ENCODE data around the gene DNAJC22. TPM values are rescaled to one million over a fixed set of nuclear protein-coding genes. Genes with fewer than 3 reads are reported as not detected.

Gene DNAJC22
- total and polyA plus RNA-seq, 2 of the 13 experiments (the other 11 are each of a cell fraction or from before 2014, with no cell fraction given) = 25.2 to 31.7 TPM

DNA sequence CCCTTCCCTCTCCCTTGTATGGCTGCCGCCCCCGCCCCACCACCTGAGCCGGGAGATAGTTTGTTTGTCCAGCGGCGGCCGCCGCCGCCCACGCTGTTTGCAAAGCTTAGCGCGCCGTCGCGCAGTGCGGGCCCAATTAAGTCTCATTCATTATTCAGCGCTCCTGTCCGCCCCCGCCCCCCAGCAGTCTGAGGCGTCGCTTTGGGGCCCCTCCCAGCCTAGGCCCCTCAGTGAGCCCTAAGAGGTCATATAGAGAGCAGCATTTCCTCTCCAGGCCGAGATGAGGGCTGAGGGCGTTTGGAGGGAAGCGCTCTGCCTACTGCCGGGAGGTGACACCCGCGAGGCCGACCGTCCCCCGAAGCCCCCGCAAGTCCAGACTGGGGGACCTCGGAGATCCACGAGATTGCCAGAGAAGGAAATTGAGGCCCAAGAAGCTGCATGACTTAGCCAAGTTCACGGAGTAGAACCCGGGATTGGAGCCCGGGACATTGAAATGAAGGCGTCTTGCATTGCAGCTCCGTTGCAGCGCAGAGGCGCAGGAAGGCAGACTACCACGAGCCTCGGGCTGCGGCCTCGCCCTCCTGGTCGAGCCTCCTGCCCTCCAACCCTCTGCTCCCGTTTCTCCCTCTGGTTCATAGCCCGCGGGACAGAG, at the start of gene DNAJC22 (continued):
- TF ChIP-seq, protein P1, sequence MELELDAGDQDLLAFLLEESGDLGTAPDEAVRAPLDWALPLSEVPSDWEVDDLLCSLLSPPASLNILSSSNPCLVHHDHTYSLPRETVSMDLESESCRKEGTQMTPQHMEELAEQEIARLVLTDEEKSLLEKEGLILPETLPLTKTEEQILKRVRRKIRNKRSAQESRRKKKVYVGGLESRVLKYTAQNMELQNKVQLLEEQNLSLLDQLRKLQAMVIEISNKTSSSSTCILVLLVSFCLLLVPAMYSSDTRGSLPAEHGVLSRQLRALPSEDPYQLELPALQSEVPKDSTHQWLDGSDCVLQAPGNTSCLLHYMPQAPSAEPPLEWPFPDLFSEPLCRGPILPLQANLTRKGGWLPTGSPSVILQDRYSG (CRISPR knock-in tag; IDR thresholded peaks at IDR 0.05) = no peak
- TF ChIP-seq ELF3 (CRISPR knock-in tag; IDR thresholded peaks at IDR 0.05) (no peak), ZNF274 (CRISPR knock-in tag; IDR thresholded peaks at IDR 0.05) (peak; percentile 64; the same call in 1 of the 2 replicates), ZNF333 (CRISPR knock-in tag; IDR thresholded peaks at IDR 0.05; ENCODE audit: borderline replicate concordance) (no peak), NR3C1 (CRISPR knock-in tag; IDR thresholded peaks at IDR 0.05) (no peak), PHF21A (CRISPR knock-in tag; IDR thresholded peaks at IDR 0.05) (peak; percentile 24; the same call in 1 of the 2 replicates), ZSCAN29 (CRISPR knock-in tag; conservative IDR thresholded peaks at IDR 0.05) (no peak), REL (CRISPR knock-in tag; conservative IDR thresholded peaks at IDR 0.05) (no peak), ZNF883 (CRISPR knock-in tag; IDR thresholded peaks at IDR 0.05; ENCODE audit: not compliant biosample characterization) (peak; percentile 74), CAMTA2 (CRISPR knock-in tag; IDR thresholded peaks at IDR 0.05; ENCODE audit: borderline replicate concordance) (0 out of 2 replicates have a peak, but pooled peaks have one; percentile 29), MATR3 (CRISPR knock-in tag; IDR thresholded peaks at IDR 0.05) (no peak), ZNF781 (CRISPR knock-in tag; IDR thresholded peaks at IDR 0.05; ENCODE audit: borderline replicate concordance, not compliant biosample characterization) (peak; percentile 15), ZNF138 (CRISPR knock-in tag; IDR thresholded peaks at IDR 0.05; ENCODE audit: low read depth) (peak; percentile 59; the same call in 1 of the 2 replicates), ZNF552 (CRISPR knock-in tag; IDR thresholded peaks at IDR 0.05; ENCODE audit: borderline replicate concordance) (peak; percentile 30; the same call in 1 of the 2 replicates)
- TF ChIP-seq, protein P2, sequence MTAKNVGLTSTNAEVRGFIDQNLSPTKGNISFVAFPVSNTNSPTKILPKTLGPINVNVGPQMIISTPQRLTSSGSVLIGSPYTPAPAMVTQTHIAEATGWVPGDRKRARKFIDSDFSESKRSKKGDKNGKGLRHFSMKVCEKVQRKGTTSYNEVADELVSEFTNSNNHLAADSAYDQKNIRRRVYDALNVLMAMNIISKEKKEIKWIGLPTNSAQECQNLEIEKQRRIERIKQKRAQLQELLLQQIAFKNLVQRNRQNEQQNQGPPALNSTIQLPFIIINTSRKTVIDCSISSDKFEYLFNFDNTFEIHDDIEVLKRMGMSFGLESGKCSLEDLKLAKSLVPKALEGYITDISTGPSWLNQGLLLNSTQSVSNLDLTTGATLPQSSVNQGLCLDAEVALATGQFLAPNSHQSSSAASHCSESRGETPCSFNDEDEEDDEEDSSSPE (CRISPR knock-in tag; IDR thresholded peaks at IDR 0.05) = peak; percentile 39; the same call in 1 of the 2 replicates
- TF ChIP-seq, protein P3, sequence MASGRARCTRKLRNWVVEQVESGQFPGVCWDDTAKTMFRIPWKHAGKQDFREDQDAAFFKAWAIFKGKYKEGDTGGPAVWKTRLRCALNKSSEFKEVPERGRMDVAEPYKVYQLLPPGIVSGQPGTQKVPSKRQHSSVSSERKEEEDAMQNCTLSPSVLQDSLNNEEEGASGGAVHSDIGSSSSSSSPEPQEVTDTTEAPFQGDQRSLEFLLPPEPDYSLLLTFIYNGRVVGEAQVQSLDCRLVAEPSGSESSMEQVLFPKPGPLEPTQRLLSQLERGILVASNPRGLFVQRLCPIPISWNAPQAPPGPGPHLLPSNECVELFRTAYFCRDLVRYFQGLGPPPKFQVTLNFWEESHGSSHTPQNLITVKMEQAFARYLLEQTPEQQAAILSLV (CRISPR knock-in tag; IDR thresholded peaks at IDR 0.05; ENCODE audit: borderline replicate concordance) = no peak
- TF ChIP-seq, protein P4, sequence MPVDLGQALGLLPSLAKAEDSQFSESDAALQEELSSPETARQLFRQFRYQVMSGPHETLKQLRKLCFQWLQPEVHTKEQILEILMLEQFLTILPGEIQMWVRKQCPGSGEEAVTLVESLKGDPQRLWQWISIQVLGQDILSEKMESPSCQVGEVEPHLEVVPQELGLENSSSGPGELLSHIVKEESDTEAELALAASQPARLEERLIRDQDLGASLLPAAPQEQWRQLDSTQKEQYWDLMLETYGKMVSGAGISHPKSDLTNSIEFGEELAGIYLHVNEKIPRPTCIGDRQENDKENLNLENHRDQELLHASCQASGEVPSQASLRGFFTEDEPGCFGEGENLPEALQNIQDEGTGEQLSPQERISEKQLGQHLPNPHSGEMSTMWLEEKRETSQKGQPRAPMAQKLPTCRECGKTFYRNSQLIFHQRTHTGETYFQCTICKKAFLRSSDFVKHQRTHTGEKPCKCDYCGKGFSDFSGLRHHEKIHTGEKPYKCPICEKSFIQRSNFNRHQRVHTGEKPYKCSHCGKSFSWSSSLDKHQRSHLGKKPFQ (CRISPR knock-in tag; IDR thresholded peaks at IDR 0.05; ENCODE audit: insufficient replicate concordance) = peak; percentile 55
- TF ChIP-seq, protein P5, sequence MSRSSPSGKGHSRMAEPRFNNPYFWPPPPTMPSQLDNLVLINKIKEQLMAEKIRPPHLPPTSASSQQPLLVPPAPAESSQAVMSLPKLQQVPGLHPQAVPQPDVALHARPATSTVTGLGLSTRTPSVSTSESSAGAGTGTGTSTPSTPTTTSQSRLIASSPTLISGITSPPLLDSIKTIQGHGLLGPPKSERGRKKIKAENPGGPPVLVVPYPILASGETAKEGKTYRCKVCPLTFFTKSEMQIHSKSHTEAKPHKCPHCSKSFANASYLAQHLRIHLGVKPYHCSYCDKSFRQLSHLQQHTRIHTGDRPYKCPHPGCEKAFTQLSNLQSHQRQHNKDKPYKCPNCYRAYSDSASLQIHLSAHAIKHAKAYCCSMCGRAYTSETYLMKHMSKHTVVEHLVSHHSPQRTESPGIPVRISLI (CRISPR knock-in tag; IDR thresholded peaks at IDR 0.05; ENCODE audit: borderline replicate concordance) = no peak
- TF ChIP-seq, protein P6, sequence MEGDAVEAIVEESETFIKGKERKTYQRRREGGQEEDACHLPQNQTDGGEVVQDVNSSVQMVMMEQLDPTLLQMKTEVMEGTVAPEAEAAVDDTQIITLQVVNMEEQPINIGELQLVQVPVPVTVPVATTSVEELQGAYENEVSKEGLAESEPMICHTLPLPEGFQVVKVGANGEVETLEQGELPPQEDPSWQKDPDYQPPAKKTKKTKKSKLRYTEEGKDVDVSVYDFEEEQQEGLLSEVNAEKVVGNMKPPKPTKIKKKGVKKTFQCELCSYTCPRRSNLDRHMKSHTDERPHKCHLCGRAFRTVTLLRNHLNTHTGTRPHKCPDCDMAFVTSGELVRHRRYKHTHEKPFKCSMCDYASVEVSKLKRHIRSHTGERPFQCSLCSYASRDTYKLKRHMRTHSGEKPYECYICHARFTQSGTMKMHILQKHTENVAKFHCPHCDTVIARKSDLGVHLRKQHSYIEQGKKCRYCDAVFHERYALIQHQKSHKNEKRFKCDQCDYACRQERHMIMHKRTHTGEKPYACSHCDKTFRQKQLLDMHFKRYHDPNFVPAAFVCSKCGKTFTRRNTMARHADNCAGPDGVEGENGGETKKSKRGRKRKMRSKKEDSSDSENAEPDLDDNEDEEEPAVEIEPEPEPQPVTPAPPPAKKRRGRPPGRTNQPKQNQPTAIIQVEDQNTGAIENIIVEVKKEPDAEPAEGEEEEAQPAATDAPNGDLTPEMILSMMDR (CRISPR knock-in tag; IDR thresholded peaks at IDR 0.05) = peak; percentile 10; the same call in 1 of the 2 replicates
